NCI-H82 (cell line): Measurements from ENCODE around the gene AMMECR1.
"Not testable (repeated sequence)": the region's sequence is repeated elsewhere in the genome, so short reads cannot be mapped to it uniquely, and the experiment has no call there.

Experiments
- DNase-seq: peaks from one replicate; lab custom pipeline; 2025; lab: John Stamatoyannopoulos, UW

Gene AMMECR1

GRCh38 chrX:110317820-110318663 is at the start of gene AMMECR1:
AMMECR1 (minus strand) TSS chrX:110318085; CDS start chrX:110318071, 14 bp downstream.
- peak; percentile 89 for DNase-seq

DNA sequence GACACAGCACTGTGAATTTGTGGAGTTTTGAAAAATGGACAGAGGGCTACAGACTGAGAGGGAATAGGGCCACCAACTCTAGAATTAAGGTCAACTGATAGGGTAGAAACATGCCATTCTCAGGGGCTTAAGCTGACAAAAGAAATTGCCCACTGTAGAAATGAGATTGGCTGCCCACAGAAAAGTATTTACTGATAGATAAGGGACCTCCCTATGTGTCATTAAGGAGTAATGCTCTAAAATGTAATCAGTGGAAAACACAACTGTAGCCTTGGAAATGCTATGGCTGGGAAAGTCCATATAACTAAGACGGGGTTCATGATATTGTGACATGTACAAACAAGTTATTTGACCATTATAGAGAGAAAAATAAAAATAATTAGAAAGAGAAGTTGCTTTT is 45.4 kb upstream of the AMMECR1 start:
- no peak for DNase-seq

DNA sequence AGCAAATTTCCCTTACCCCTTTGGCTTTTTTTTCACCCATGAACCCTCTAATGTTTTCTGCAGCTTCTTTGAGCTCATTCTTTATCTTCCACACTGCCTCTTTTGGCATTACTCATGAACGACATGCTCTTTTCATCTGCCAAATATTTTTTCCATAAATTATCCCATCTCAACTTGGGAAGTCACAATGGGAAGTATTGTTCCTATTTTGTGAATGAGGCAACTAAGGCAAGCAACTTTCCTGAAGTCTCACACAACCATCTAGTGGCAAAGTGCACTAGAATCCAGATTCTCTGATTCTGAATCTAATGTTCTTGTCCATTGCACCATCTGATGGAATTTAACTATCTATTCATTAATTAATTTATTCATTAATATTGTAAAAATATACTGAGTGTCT is 41.4 kb upstream of the AMMECR1 start:
- no peak for DNase-seq

GRCh38 chrX:110358548-110358947 is 40.7 kb upstream of the AMMECR1 start, which contains the start of gene RTL9:
RTL9 (plus strand) TSS chrX:110358848; CDS start chrX:110450618, 91,770 bp downstream.
- no peak for DNase-seq

DNA sequence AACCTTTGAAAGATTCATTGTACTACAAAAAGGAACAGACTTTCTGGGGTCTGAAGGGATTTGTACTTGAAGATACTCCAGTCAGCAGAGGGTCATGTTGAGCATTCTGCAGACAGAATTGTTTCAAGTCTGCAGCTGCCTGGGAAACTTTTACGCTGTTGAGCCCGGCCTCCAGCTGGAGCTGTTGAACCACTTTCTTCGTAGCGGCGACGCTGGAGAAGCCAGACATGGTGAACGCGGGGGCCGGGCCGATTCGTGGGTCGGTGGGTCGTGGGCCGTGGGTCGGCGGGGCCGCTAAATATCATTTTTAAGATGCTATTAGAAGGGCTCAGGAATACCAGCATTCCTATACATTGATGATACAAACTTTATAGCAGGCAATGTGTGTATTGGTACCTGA is 28.8 kb upstream of the AMMECR1 start:
- DNase-seq = peak; percentile 28

DNA sequence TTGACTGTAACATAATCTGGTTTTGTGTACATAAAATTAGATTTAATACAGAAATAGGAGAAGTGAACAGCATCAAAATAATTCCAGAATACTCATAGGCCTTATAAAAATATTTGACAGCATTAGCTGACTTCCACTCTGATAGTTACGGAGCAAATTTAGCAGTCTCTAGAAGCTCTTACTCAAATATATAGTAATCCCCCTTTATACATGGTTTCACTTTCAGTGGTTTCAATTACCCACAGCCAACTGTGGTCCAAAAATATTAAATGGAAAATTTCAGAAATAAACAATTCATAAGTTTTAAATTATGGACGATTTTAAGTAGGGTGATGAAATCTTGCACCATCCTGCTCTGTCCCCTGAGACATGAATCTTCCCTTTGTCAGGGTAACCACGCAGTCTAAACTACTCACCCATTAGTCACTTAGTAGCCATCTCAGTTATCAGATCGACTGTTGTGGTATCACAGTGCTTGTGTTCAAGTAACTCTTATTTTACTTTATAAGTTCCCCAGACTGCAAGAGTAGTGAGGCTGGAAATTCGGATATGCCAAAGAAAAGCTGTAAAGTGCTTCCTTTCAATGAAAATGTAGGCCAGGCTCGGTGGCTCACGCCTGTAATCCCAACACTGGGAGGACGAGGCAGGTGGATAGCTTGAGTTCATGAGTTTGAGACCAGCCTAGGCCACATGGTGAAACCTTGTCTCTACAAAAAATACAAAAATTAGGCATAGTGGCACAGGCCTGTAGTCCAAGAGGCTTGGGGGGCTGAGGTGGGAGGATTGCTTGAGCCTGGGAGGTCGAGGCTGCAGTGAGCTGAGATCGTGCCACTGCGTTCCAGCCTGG is 23.5 kb upstream of the AMMECR1 start:
- no peak for DNase-seq

DNA sequence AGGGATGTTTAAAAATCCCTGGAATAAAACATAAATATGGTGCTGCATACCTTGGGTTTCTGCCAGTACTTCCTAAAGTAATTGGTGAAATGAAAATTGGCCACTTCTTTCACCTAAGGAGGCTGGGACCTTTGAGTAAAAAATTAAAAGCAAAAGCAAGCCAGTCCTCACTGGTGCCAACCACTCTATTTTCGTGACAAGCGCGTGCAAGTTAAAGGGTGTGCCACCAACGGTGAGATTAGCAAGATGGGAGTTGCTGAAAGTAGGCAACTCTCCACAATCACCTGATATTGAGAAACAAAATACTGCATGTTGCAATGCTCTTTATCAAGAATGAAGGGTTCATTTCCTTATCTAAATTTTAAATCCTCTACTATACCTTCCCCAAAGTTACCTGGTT is 21.1 kb upstream of the AMMECR1 start:
- no peak for DNase-seq

DNA sequence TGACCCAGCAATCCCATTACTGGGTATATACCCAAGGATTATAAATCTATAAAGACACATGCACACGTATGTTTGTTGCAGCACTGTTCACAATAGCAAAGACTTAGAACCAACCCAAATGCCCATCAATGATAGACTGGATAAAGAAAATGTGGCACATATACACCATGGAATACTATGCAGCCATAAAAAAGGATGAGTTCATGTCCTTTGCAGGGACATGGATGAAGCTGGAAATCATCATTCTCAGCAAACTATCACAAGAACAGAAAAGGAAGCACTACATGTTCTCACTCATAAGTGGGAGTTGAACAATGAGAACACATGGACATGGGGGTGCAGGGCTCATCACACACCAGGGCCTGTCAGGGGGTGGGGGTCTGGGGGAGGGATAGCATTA is 15.6 kb upstream of the AMMECR1 start:
- not testable (repeated sequence) for DNase-seq

DNA sequence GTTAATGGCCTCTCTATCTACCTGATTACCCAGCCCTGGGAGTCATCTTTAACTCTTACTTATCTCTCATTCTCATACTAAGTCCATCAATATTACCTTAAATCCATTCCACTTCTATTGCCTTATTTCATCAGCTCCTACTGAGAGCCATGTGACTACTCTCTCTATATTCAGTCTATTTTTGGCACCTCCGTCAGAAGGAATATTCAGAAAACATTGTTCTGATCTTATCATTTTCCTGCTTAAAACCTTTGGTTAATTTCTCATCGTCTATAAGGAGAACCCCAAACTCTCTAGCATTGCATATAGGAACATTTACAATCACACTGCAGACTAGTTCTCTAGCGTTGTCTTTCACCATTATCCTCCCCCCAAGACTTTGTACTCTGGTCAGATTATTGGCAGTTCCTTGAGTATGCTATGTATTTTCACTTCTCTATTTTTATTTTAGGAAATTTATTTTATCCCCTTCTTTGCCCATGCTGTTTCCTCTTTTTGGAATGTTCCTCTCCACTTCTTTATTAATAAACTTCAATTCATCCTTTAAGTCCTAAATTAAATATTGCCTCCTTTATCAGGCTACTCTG is 13.7 kb upstream of the AMMECR1 start:
- no peak for DNase-seq

DNA sequence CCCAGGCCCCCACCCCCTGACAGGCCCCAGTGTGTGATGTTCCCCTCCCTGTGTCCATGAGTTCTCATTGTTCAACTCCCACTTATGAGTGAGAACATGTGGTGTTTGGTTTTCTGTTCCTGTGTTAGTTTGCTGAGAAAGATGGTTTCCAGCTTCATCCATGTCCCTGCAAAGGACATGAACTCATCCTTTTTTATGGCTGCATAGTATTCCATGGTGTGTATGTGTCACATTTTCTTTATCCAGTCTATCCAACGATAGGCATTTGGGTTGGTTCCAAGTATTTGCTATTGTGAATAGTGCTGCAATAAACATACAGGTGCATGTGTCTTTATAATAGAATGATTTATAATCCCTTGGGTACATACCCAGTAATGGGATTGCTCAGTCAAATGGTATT is 10.7 kb upstream of the AMMECR1 start:
- not testable (repeated sequence) for DNase-seq

GRCh38 chrX:110327336-110327735 is 9.5 kb upstream of the AMMECR1 start:
- no peak for DNase-seq

- no peak for DNase-seq
Measured at GRCh38 chrX:110326712-110327111, 8.8 kb upstream of the AMMECR1 start.

- DNase-seq = peak; percentile 70
Measured at GRCh38 chrX:110322603-110323002, 4.7 kb upstream of the AMMECR1 start.

DNA sequence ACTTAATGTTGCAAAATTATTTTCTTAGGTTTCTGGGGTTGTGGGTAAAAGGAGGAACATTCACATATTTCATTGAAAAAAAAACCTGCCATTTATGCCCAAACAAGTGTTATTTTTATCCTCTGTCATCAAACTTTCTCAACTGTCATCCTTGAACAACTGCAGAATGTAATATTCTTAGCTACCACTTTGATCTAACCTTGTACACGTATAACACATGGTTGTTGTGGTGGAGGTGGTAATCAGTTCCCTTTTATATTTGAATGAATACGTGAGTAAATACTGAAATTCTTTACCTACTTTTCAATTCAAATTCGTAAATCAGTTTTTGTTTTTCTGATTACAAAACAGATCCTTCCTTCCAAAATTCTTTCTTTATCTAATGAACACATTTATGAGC is 3.8 kb upstream of the AMMECR1 start:
- no peak for DNase-seq

- DNase-seq = no peak
Measured at GRCh38 chrX:110321081-110321480, 3.2 kb upstream of the AMMECR1 start.

- no peak for DNase-seq
Measured at GRCh38 chrX:110320381-110320987, 2.6 kb upstream of the AMMECR1 start.

GRCh38 chrX:110318664-110318968 is 731 bp upstream of the AMMECR1 start:
- no peak for DNase-seq

GRCh38 chrX:110317061-110317819 is 645 bp downstream of the AMMECR1 start:
- DNase-seq = peak; percentile 41

- DNase-seq = peak; percentile 40
Measured at GRCh38 chrX:110316351-110317060, 1.4 kb downstream of the AMMECR1 start.

DNA sequence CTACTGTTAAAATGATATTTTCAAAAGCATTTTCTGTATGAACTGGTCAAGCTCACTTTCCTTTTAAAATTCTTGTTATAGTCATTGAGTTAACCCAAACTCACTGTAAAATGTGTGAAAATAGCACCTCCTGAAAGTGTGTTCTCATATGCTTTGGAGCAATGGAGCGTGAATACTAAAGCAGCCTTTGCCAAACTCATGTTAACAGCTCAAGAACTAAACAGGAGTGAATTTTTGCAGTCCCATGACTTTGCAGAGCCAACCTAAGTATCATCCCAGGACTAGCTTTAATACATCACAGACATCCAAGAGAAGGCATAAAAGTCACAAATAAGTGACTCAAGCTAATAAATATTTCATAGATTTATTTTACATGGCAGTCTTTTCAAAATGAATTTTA is 2.3 kb downstream of the AMMECR1 start:
- no peak for DNase-seq
